ENCODE measurements around the gene ZNF784. TPM values are rescaled to one million over a fixed set of nuclear protein-coding genes. Genes with fewer than 3 reads are reported as not detected.

The ZNF784 gene
- 1 to 10 TPM; 6.9 to 9.6 TPM for total RNA-seq

DNA sequence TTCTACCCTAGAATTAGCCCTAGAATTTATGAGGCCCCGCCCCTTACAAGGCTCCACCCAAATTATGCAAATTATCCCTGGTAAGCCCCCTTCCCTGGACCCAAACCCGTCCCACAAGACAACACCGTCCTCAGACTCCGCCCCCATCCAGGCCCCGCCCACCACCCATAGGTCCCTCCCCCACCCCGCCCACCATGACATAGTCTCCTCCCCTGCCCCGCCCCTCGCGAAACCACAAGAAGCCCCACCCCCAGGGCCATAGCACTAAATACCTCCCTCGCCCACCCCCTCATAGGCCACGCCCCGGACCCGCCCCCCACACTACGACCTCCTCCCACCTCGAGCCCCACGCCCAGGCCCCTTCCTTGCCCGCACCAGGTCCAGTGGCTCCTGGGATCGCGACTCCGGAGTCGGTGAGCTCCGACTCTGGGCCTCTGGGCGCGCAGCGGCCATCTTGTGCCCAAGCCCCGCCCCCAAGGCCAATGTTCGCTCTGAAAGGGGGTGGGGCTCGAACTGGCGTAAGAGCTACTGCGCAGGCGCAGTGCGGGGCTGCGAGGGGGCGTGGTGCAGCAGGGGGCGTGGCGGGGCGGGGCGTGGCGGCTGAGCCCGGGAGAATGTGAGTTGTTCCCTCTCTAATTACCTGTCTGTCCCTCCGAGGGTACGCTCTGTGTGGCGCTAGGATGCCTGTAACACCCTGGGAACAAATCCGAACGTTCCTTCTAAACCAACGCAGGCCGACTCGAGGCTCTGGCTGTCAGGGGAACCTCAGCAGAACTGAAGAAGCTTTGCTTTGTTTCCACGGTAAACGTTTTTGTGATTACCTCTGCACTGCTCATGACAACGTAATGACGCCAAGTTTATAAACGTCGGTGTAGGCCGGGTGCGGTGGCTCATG is at the start of gene ZNF784:
Gene ZNF784 (minus strand): TSS at position 458 of the 895 bp plus-strand sequence. CDS start 5 bp downstream, at position 453.
- WGBS, 2 donors, result 0 to 1% methylated on average over 30 to 48 of the region's 56 CpGs
- H3K4me3 ChIP-seq, result peak within 1 kb of the TSS in 1 of 2 donors; percentile 19
- peaks cover 13% of the 10 kb centered on the region for H3K4me1 ChIP-seq
- TF ChIP-seq CTCF (IDR thresholded peaks at IDR 0.05), result no peak
- TF ChIP-seq POLR2A (IDR thresholded peaks at IDR 0.05), result peak in 2 of 3 donors; percentile 62 to 68
- peak within 1 kb of the TSS; percentile 94 to 98 (median 96) for H3K27ac ChIP-seq
- DNase-seq (peak; percentile 93 to 96 (median 94)), ATAC-seq (peak; percentile 93)
- intact Hi-C loops (cut with DNase I), result no loop called here
- H3K9me3 ChIP-seq, result no peaks in the 10 kb centered on the region
- H3K36me3 ChIP-seq (replicated peaks in 1 of 2; ENCODE audit: insufficient read depth in 1 of 2, low read depth in 2 of 2), result peaks cover 0 to 1% of the 10 kb centered on the region in 2 donors
- H3K27me3 ChIP-seq, result no peaks in the 10 kb centered on the region

DNA sequence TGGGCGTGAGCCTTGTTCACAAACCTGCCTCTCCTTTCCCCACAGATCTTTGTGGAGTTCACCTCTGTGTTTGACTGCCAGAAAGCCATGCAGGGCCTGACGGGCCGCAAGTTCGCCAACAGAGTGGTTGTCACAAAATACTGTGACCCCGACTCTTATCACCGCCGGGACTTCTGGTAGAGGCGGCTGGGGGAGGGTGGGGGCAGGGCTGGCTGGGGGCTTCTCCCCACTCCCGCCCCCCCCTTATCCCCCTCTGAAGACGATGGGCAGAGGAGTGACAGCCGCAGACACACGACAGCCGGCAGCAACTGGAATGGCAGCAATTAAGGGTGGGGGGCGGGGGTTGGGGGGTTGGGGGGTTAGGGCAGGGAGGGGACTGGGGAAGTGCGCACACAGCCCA is 49.5 kb upstream of the ZNF784 start:
- Histone ChIP-seq H3K36me3 (replicated peaks in 1 of 2; ENCODE audit: insufficient read depth in 1 of 2, low read depth in 2 of 2) (peaks cover 8 to 22% of the 10 kb centered on the region in 2 donors), H3K27ac (peak overlapping the region in 1 of 4 donors; percentile 80), H3K27me3 (no peaks in the 10 kb centered on the region), H3K4me1 (peaks cover 42% of the 10 kb centered on the region), H3K4me3 (no peak overlapping the region), H3K9me3 (no peaks in the 10 kb centered on the region)
- WGBS, 2 donors, result 60 to 88% methylated on average over 8 to 15 of the region's 15 CpGs
- TF ChIP-seq CTCF (IDR thresholded peaks at IDR 0.05), result no peak
- no peak for TF ChIP-seq POLR2A (IDR thresholded peaks at IDR 0.05)
- ATAC-seq (no peak), DNase-seq (no peak)
- intact Hi-C loops (cut with DNase I), result loop anchor here (10.0 kb wide), 1 partner anchor 1219 kb away; no protein-coding TSS in a partner anchor

GRCh38 chr19:55673465-55673864 is 49.1 kb upstream of the ZNF784 start:
- Histone ChIP-seq H3K4me1 (peaks cover 38% of the 10 kb centered on the region), H3K36me3 (replicated peaks in 1 of 2; ENCODE audit: insufficient read depth in 1 of 2, low read depth in 2 of 2) (peaks cover 12 to 23% of the 10 kb centered on the region in 2 donors), H3K27ac (no peak overlapping the region), H3K9me3 (no peaks in the 10 kb centered on the region), H3K4me3 (no peak overlapping the region), H3K27me3 (no peaks in the 10 kb centered on the region)
- TF ChIP-seq CTCF (IDR thresholded peaks at IDR 0.05) (no peak), POLR2A (IDR thresholded peaks at IDR 0.05) (no peak)
- intact Hi-C loops (cut with DNase I), result loop anchor here (10.0 kb wide), 1 partner anchor 1219 kb away; no protein-coding TSS in a partner anchor
- DNase-seq, result no peak
- no peak for ATAC-seq
- WGBS, 2 donors, result 74 to 78% methylated on average over 9 of the region's 9 CpGs

GRCh38 chr19:55672418-55672817 is 48.1 kb upstream of the ZNF784 start:
- no peak for DNase-seq
- no peak overlapping the region for H3K4me3 ChIP-seq
- H3K27ac ChIP-seq, result no peak overlapping the region
- WGBS, 2 donors, result 86 to 91% methylated on average over 5 of the region's 5 CpGs
- peaks cover 36% of the 10 kb centered on the region for H3K4me1 ChIP-seq
- peaks cover 13 to 23% of the 10 kb centered on the region in 2 donors for H3K36me3 ChIP-seq (replicated peaks in 1 of 2; ENCODE audit: insufficient read depth in 1 of 2, low read depth in 2 of 2)
- TF ChIP-seq CTCF (IDR thresholded peaks at IDR 0.05), result no peak
- TF ChIP-seq POLR2A (IDR thresholded peaks at IDR 0.05), result no peak
- H3K27me3 ChIP-seq, result no peaks in the 10 kb centered on the region
- no peaks in the 10 kb centered on the region for H3K9me3 ChIP-seq
- intact Hi-C loops (cut with DNase I), result loop anchor here (10.0 kb wide), 1 partner anchor 1218 kb away; no protein-coding TSS in a partner anchor
- no peak for ATAC-seq
